Esophagus mucosa (tissue), 1 donor: ENCODE data around the gene PER3. TPM values are rescaled to one million over a fixed set of nuclear protein-coding genes. Genes with fewer than 3 reads are reported as not detected.
"Not testable (repeated sequence)": the region's sequence is repeated elsewhere in the genome, so short reads cannot be mapped to it uniquely, and the experiment has no call there.

Experiments used
- ATAC-seq: fragments of 200-7000 bp; cut with Tn5 transposase; one replicate; pipeline ENCODE4 v1.9.1; 2020
- total RNA-seq: library from RNA; stranded (reverse); gene quantifications from one replicate; pipeline ENCODE4 v1.2.4, GENCODE V29; 2023
- donor health status: DM: yes; HTN: yes; CAD: no.

PER3 gene
- total RNA-seq, 1 donor from 2014 or later = 12.5 TPM

GRCh38 chr1:7780976-7781375, 3.1 kb upstream of the PER3 start:
- no peak for ATAC-seq

GRCh38 chr1:7781501-7781900, 2.6 kb upstream of the PER3 start:
- no peak for ATAC-seq

- ATAC-seq = no peak
Observed at GRCh38 chr1:7781923-7782495, 2.1 kb upstream of the PER3 start.

- ATAC-seq = peak; percentile 43
Observed at GRCh38 chr1:7783178-7783711, 846 bp upstream of the PER3 start.

- no peak for ATAC-seq
Observed at GRCh38 chr1:7784492-7785071, 491 bp downstream of the PER3 start.

- ATAC-seq = no peak
Observed at GRCh38 chr1:7785108-7785507, 1.0 kb downstream of the PER3 start.

- no peak for ATAC-seq
Observed at GRCh38 chr1:7786795-7787194, 2.7 kb downstream of the PER3 start.

GRCh38 chr1:7789828-7790227, 5.7 kb downstream of the PER3 start:
- ATAC-seq = no peak

GRCh38 chr1:7791027-7791426, 6.9 kb downstream of the PER3 start:
- not testable (repeated sequence) for ATAC-seq

GRCh38 chr1:7795406-7795805, 11.3 kb downstream of the PER3 start:
- ATAC-seq = no peak

- ATAC-seq = no peak
Observed at GRCh38 chr1:7805460-7805859, 21.4 kb downstream of the PER3 start.

- ATAC-seq = no peak
Observed at GRCh38 chr1:7808253-7808844, 24.3 kb downstream of the PER3 start.

GRCh38 chr1:7809742-7810141, 25.7 kb downstream of the PER3 start:
- ATAC-seq = no peak

GRCh38 chr1:7810395-7810794, 26.3 kb downstream of the PER3 start:
- peak; percentile 89 for ATAC-seq

GRCh38 chr1:7811476-7811875, 27.4 kb downstream of the PER3 start:
- no peak for ATAC-seq

- no peak for ATAC-seq
Observed at GRCh38 chr1:7813677-7814373, 29.7 kb downstream of the PER3 start.

GRCh38 chr1:7821282-7821681, 37.2 kb downstream of the PER3 start:
- no peak for ATAC-seq

- no peak for ATAC-seq
Observed at GRCh38 chr1:7824701-7825100, 40.6 kb downstream of the PER3 start.

- no peak for ATAC-seq
Observed at GRCh38 chr1:7826363-7826762, 42.3 kb downstream of the PER3 start.

- ATAC-seq = no peak
Observed at GRCh38 chr1:7827126-7827955, 43.2 kb downstream of the PER3 start.

- no peak for ATAC-seq
Observed at GRCh38 chr1:7831458-7831857, 47.4 kb downstream of the PER3 start.

GRCh38 chr1:7833035-7833434, 48.9 kb downstream of the PER3 start:
- ATAC-seq = no peak

- no peak for ATAC-seq
Observed at GRCh38 chr1:7838714-7839113, 54.6 kb downstream of the PER3 start.
